Measurements from ENCODE around the gene TRIM47. TPM values are rescaled to one million over a fixed set of nuclear protein-coding genes. Genes with fewer than 3 reads are reported as not detected.
A peak's percentile ranks its signal among the peaks of the same experiment; 100 is the strongest.

The TRIM47 gene
- total RNA-seq, 4 donors from 2014 or later: 21.0 to 146 (median 40.8) TPM

- Histone ChIP-seq H3K36me3 (peaks cover 0 to 68% of the 10 kb centered on the region in 2 donors), H3K4me3 (no peak overlapping the region), H3K4me1 (peaks cover 0 to 11% (median 0%) of the 10 kb centered on the region in 3 donors), H3K9me3 (no peaks in the 10 kb centered on the region), H3K27me3 (no peaks in the 10 kb centered on the region), H3K27ac (no peak overlapping the region)
- TF ChIP-seq EP300 (IDR thresholded peaks at IDR 0.05) (no peak), POLR2A (IDR thresholded peaks at IDR 0.05) (no peak), POLR2AphosphoS5 (IDR thresholded peaks at IDR 0.05) (no peak), CTCF (IDR thresholded peaks at IDR 0.05) (no peak)
- no peak for ATAC-seq
- 87 to 93% methylated on average over 3 to 4 of the region's 15 CpGs for WGBS, 2 donors (ENCODE audit: low coverage in 1 of 2)
Measured at GRCh38 chr17:75838410-75838809, 40.0 kb downstream of the TRIM47 start.

DNA sequence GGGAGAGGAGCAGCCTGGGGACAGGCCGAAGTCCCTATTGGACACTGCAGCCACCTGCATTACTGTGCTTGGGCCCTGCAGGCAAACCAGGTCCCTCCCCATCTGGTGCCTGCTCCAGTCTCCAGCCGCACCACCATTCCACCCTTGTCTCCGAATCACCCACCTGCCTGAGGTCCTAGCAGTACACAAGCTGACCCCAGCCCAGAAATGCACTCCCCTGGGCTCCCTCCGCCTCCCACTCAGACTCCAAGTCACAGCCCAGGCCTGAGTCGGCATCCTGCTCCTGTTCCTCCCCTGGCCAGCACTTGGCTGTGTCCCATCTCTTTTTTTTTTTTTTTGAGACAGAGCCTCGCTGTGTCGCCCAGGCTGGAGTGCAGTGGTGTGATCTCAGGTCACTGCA, 40.5 kb downstream of the TRIM47 start:
- peaks cover 0 to 13% (median 0%) of the 10 kb centered on the region in 3 donors for H3K4me1 ChIP-seq
- no peak overlapping the region for H3K4me3 ChIP-seq
- H3K36me3 ChIP-seq: peaks cover 0 to 68% of the 10 kb centered on the region in 2 donors
- no peak for ATAC-seq
- H3K27me3 ChIP-seq: no peaks in the 10 kb centered on the region
- no peak overlapping the region for H3K27ac ChIP-seq
- 66 to 80% methylated on average over 6 to 7 of the region's 7 CpGs for WGBS, 2 donors (ENCODE audit: low coverage in 1 of 2)
- no peaks in the 10 kb centered on the region for H3K9me3 ChIP-seq
- TF ChIP-seq EP300 (IDR thresholded peaks at IDR 0.05) (no peak), POLR2A (IDR thresholded peaks at IDR 0.05) (no peak), POLR2AphosphoS5 (IDR thresholded peaks at IDR 0.05) (no peak), CTCF (IDR thresholded peaks at IDR 0.05) (no peak)

DNA sequence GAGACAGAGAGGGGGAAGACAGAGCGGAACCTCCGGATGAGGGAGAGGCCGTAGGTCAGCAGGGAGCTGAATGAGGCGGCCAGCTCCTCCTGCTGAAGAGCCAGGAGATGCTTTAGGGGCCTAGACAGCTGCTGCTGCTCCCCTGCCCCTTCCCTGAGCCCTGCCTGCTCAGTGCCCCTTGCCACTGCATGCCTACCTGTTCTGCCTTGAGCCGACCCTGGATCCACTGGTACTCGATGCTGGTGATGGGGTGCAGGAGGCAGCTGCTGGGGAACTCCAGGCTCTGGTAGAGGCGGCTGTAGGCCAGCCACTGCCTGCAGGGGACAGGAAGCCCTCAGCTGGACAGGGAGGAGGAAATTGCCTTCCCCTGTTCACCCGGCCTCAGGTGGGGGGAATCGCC, 41.8 kb downstream of the TRIM47 start:
- Histone ChIP-seq H3K4me1 (peaks cover 0 to 25% (median 0%) of the 10 kb centered on the region in 3 donors), H3K27ac (no peak overlapping the region), H3K4me3 (no peak overlapping the region), H3K36me3 (peaks cover 0 to 64% of the 10 kb centered on the region in 2 donors), H3K27me3 (no peaks in the 10 kb centered on the region), H3K9me3 (no peaks in the 10 kb centered on the region)
- WGBS, 2 donors (ENCODE audit: low coverage in 1 of 2): no CpG with 5 or more reads among the region's 9 CpGs
- TF ChIP-seq POLR2AphosphoS5 (IDR thresholded peaks at IDR 0.05) (no peak), CTCF (IDR thresholded peaks at IDR 0.05) (no peak), POLR2A (IDR thresholded peaks at IDR 0.05) (no peak), EP300 (IDR thresholded peaks at IDR 0.05) (no peak)
- no peak for ATAC-seq

DNA sequence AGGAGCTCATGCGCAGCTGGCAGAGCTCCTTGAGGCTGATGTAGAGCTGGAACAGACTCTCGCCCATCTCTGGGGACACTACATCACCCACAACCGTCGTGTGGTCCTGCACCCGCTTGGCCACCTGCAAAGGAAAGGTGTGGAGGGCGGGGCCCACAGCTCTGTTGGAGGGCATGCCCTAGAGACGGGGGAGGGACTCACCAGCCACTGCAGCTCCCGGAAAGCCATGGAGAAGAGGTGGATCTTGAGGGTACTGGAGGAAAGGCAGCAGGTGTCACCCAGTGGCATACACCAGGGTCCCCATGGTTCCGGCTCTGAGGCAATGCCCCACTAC, 42.8 kb downstream of the TRIM47 start:
- Histone ChIP-seq H3K4me3 (no peak overlapping the region), H3K27ac (peak overlapping the region in 1 of 4 donors; percentile 9), H3K36me3 (peaks cover 0 to 71% of the 10 kb centered on the region in 2 donors), H3K4me1 (peaks cover 0 to 25% (median 0%) of the 10 kb centered on the region in 3 donors), H3K9me3 (no peaks in the 10 kb centered on the region), H3K27me3 (no peaks in the 10 kb centered on the region)
- no CpG with 5 or more reads among the region's 9 CpGs for WGBS, 2 donors (ENCODE audit: low coverage in 1 of 2)
- no peak for ATAC-seq
- TF ChIP-seq POLR2AphosphoS5 (IDR thresholded peaks at IDR 0.05) (no peak), CTCF (IDR thresholded peaks at IDR 0.05) (no peak), EP300 (IDR thresholded peaks at IDR 0.05) (no peak), POLR2A (IDR thresholded peaks at IDR 0.05) (no peak)

- WGBS, 2 donors (ENCODE audit: low coverage in 1 of 2): 60 to 88% methylated on average over 3 of the region's 24 CpGs
- H3K36me3 ChIP-seq: peaks cover 0 to 71% of the 10 kb centered on the region in 2 donors
Measured at GRCh38 chr17:75834928-75835653, 43.3 kb downstream of the TRIM47 start.

More at GRCh38 chr17:75834928-75835653, 43.3 kb downstream of the TRIM47 start:
- Histone ChIP-seq H3K4me3 (no peak overlapping the region), H3K27me3 (no peaks in the 10 kb centered on the region), H3K27ac (peak overlapping the region in 1 of 4 donors; percentile 9), H3K4me1 (peaks cover 0 to 25% (median 0%) of the 10 kb centered on the region in 3 donors), H3K9me3 (no peaks in the 10 kb centered on the region)
- no peak for TF ChIP-seq CTCF (IDR thresholded peaks at IDR 0.05)
- TF ChIP-seq POLR2AphosphoS5 (IDR thresholded peaks at IDR 0.05): no peak
- no peak for TF ChIP-seq EP300 (IDR thresholded peaks at IDR 0.05)
- no peak for TF ChIP-seq POLR2A (IDR thresholded peaks at IDR 0.05)
- ATAC-seq: no peak
